Stimulated activated CD8-positive, alpha-beta memory T cell treated with anti-CD3 and anti-CD28 coated beads, Interleukin-12 subunit alpha, Interleukin-12 subunit beta, amount 100 ng/mL, for 1 hour (primary cell): ENCODE results near the gene ATXN3L.
"Not testable (repeated sequence)": the region's sequence is repeated elsewhere in the genome, so short reads cannot be mapped to it uniquely, and the experiment has no call there.

ENCODE experiments used
- DNase-seq: peaks from one replicate; pipeline ENCODE4 v3.0.0-alpha.2; 2020; ENCODE audit warnings: low read depth

The ATXN3L gene

GRCh38 chrX:13305108-13305507 is 14.7 kb downstream of the ATXN3L start:
- DNase-seq: no peak

- DNase-seq: no peak
Observed at GRCh38 chrX:13304052-13304451, 15.8 kb downstream of the ATXN3L start.

- DNase-seq: not testable (repeated sequence)
Observed at GRCh38 chrX:13303248-13303647, 16.6 kb downstream of the ATXN3L start.

- DNase-seq: no peak
Observed at GRCh38 chrX:13298836-13299235, 21.0 kb downstream of the ATXN3L start.

- DNase-seq: no peak
Observed at GRCh38 chrX:13295841-13296240, 24.0 kb downstream of the ATXN3L start.

GRCh38 chrX:13293700-13294099 is 26.2 kb downstream of the ATXN3L start:
- no peak for DNase-seq

- no peak for DNase-seq
Observed at GRCh38 chrX:13290891-13291614, 28.8 kb downstream of the ATXN3L start.

GRCh38 chrX:13288671-13289070 is 31.2 kb downstream of the ATXN3L start:
- DNase-seq: no peak

- no peak for DNase-seq
Observed at GRCh38 chrX:13287816-13288215, 32.0 kb downstream of the ATXN3L start.

GRCh38 chrX:13285693-13286092 is 34.2 kb downstream of the ATXN3L start:
- no peak for DNase-seq

- no peak for DNase-seq
Observed at GRCh38 chrX:13285229-13285628, 34.6 kb downstream of the ATXN3L start.

- DNase-seq: no peak
Observed at GRCh38 chrX:13284570-13284969, 35.3 kb downstream of the ATXN3L start.

- DNase-seq: no peak
Observed at GRCh38 chrX:13283950-13284546, 35.8 kb downstream of the ATXN3L start.

- DNase-seq: no peak
Observed at GRCh38 chrX:13283512-13283911, 36.3 kb downstream of the ATXN3L start.

GRCh38 chrX:13281289-13281688 is 38.6 kb downstream of the ATXN3L start:
- DNase-seq: no peak

GRCh38 chrX:13279279-13280018 is 40.4 kb downstream of the ATXN3L start:
- no peak for DNase-seq

GRCh38 chrX:13277539-13277938 is 42.3 kb downstream of the ATXN3L start:
- no peak for DNase-seq

- no peak for DNase-seq
Observed at GRCh38 chrX:13276991-13277390, 42.9 kb downstream of the ATXN3L start.

- DNase-seq: no peak
Observed at GRCh38 chrX:13275031-13275430, 44.8 kb downstream of the ATXN3L start.

GRCh38 chrX:13272426-13272825 is 47.4 kb downstream of the ATXN3L start:
- no peak for DNase-seq

- DNase-seq: no peak
Observed at GRCh38 chrX:13271511-13271910, 48.3 kb downstream of the ATXN3L start.

GRCh38 chrX:13270360-13270759 is 49.5 kb downstream of the ATXN3L start:
- no peak for DNase-seq

GRCh38 chrX:13268874-13269273 is 51.0 kb downstream of the ATXN3L start:
- no peak for DNase-seq
